SKM-1 treated with dmso at 0.1 percent for 144 hours (cell line): Measurements from ENCODE around the gene ARL2BP.
"Not testable (repeated sequence)": the region's sequence is repeated elsewhere in the genome, so short reads cannot be mapped to it uniquely, and the experiment has no call there.

Experiments
- DNase-seq: peaks from one replicate; lab custom pipeline; 2025; ENCODE audit not compliant: unreplicated experiment; lab: John Stamatoyannopoulos, UW

Gene ARL2BP

GRCh38 chr16:57262841-57263540 is 17.9 kb downstream of the ARL2BP start:
- no peak for DNase-seq

- DNase-seq: no peak
These were observed 18.7 kb downstream of the ARL2BP start for GRCh38 chr16:57263541-57264351.

- DNase-seq: no peak
These were observed 19.3 kb downstream of the ARL2BP start for GRCh38 chr16:57264381-57264780.

- DNase-seq: no peak
These were observed 19.9 kb downstream of the ARL2BP start for GRCh38 chr16:57264950-57265371.

- no peak for DNase-seq
These were observed 20.9 kb downstream of the ARL2BP start for GRCh38 chr16:57265850-57266530.

GRCh38 chr16:57266531-57267260 is 21.6 kb downstream of the ARL2BP start:
- DNase-seq: no peak

- DNase-seq: not testable (repeated sequence)
These were observed 22.3 kb downstream of the ARL2BP start for GRCh38 chr16:57267343-57267742.

- DNase-seq: no peak
These were observed 24.0 kb downstream of the ARL2BP start for GRCh38 chr16:57268804-57269800.

- no peak for DNase-seq
These were observed 25.4 kb downstream of the ARL2BP start for GRCh38 chr16:57270221-57271062.

- no peak for DNase-seq
These were observed 25.9 kb downstream of the ARL2BP start for GRCh38 chr16:57271063-57271345.

- DNase-seq: no peak
These were observed 26.9 kb downstream of the ARL2BP start for GRCh38 chr16:57271867-57272495.

GRCh38 chr16:57273359-57273758 is 28.3 kb downstream of the ARL2BP start:
- DNase-seq: no peak

- DNase-seq: no peak
These were observed 28.8 kb downstream of the ARL2BP start for GRCh38 chr16:57273826-57274225.

- not testable (repeated sequence) for DNase-seq
These were observed 30.9 kb downstream of the ARL2BP start for GRCh38 chr16:57275946-57276345.

- no peak for DNase-seq
These were observed 31.5 kb downstream of the ARL2BP start for GRCh38 chr16:57276596-57276995.

GRCh38 chr16:57277586-57277985 is 32.5 kb downstream of the ARL2BP start:
- peak; percentile 28 for DNase-seq

GRCh38 chr16:57278494-57278893 is 33.4 kb downstream of the ARL2BP start:
- no peak for DNase-seq

GRCh38 chr16:57279780-57280638 is 35.0 kb downstream of the ARL2BP start:
- no peak for DNase-seq
